ENCODE measurements around the gene CFAP251.

- no peak for TF ChIP-seq YY1 (IDR thresholded peaks at IDR 0.05; ENCODE audit: insufficient read depth, insufficient read length)
- TF ChIP-seq ZNF274 (IDR thresholded peaks at IDR 0.05; ENCODE audit: low read depth, low read length), result no peak
- TF ChIP-seq SUZ12 (IDR thresholded peaks at IDR 0.05; ENCODE audit: extremely low read depth, insufficient read depth, insufficient read length), result no peak
Observed at GRCh38 chr12:121983536-121984210, 65.3 kb downstream of the CFAP251 start.
